GM10847 (cell line): Measurements from ENCODE around the gene DAB2IP.

Experiments used
- POLR2A ChIP-seq: IDR thresholded peaks from 2 replicates; pipeline ENCODE4 v1.6.1; 2011; ENCODE audit not compliant: insufficient read length; ENCODE audit errors: extremely low read depth

Gene DAB2IP

DNA sequence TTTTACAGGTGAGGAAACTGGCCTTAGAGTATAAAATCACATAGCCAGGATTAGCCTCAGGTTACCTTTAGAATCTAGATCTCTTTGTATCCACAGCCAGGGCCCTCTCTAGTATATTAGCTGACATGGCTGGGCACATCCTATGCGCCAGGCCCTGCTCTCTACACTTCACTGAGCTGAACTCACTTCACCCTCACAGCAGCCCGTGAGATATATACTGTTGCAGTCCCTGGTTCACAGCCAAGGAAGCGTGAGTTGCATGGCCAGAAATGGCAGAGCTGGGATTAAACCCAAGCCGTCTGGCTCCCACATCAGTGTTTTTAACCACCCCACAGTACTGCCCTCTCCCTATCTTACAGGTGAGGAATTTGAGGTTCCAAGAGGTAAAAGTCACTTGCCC, 58.4 kb downstream of the DAB2IP start:
- no peak for TF ChIP-seq POLR2A

DNA sequence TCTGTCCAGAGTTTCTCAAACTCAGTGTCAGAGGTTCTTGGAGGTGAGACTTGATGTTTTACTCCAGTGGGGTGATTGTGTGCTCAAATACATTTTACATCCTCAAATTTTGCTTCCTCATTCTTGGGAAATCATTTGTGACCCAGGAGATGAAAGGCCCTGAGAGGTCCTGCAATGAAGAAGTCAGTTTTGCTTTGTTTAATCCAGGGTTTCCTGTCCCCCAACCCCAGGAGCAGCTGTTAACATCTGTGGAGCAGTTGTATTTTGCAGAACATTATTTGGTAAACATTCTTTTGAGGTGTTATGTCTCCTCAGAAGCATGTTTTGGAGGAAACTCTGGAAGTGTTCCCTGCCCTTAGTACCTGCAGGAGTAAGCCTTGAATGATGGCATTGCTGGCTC, 59.8 kb downstream of the DAB2IP start:
- no peak for TF ChIP-seq POLR2A

DNA sequence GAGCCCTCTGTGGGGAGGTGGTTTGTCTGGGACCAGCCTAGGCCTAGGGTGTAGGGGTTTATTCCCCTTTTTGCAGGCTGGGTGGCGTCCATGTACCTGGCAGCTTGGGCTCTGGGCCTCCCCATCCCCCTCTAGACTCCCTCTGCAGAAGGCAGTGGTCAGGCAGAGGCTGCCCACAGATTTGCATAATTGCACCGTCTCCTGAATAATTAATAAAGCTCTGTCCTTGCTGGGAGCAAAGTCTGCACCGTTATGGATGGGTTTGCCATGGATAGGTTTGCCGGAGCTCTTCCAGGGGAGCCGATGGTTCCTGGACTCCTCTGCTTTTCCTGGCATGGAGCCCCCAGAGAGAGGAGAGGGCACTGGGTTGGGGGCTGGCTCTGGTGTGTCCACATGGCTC, 60.4 kb downstream of the DAB2IP start:
- no peak for TF ChIP-seq POLR2A

DNA sequence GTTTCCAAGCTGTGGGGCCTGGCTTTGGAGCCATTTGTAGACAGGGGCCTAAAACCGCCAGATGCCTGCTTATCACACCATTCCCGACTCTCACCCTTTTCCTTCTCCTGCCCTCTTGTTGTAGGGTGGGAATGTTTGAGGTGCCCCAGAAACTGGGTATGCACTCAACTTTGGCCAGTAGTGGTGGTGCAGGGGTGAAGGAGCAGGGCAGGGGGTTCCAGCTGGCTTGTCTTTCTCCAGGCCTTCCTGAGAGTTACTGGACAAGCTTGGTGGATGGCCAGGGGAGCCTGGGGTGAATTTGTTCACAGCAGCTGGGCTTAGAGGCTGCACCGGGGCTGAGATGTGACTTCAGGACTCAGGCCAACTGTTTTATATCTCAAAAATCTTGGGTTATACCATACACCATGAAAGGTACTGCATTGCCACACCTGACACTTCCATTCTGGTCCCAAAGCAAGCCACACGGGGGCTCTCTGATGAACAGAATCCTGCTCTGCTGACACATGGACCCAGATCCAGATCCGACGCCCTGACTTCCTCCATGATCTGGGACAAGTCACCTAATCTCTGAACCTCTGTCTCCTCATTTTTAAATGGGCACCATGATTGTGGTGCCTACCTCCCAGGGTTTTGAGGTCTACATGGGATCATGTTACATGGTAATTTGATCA, 62.1 kb downstream of the DAB2IP start:
- no peak for TF ChIP-seq POLR2A

DNA sequence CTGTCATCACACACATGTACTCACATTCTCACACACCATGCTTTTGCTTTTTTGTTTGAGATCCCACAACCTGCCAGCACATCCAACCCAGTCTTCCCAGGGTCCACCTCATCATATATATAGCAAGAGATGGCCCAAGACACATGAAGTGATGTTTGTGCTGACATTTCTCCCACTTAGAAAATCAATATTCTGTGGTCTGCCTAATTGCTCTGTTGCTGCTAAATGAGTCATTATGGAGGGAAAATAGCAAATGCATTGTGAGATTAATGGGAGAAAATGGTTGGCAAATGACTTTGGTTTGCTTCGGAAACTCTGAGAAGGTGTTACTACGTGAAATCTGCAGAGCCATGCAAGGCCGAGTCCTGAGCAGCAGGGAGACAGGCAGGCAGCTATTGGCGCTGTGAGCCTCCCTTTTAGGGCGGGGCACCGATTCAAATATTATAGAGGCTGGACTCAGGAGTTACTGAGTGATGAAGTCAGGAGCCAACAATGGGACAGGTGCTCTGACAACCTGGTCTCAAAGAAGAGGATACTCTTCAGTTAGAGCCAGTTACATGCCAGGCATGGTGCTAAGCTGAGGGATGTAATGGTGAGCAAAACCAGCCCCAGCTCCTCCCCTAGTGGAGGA, 62.8 kb downstream of the DAB2IP start:
- TF ChIP-seq POLR2A: no peak

DNA sequence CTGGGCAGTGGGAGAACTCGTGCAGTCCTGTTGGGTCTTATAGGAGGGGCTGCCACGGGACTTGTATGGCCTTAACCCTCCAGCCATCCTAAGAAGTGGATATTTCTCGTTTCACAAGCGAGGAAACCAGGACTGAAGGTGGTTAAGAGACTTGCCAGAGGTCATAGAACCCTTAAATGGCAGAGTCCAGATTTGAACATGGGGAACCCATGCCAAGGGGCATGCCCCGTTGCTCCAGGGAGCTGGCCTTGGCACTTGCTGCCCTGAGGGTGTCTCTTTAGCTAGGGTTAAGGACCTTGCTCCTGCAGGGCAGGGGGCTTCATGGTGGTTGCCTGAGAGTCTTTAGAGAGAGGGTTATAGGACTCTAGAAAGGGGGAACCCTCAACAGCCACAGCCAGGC, 63.4 kb downstream of the DAB2IP start:
- no peak for TF ChIP-seq POLR2A

DNA sequence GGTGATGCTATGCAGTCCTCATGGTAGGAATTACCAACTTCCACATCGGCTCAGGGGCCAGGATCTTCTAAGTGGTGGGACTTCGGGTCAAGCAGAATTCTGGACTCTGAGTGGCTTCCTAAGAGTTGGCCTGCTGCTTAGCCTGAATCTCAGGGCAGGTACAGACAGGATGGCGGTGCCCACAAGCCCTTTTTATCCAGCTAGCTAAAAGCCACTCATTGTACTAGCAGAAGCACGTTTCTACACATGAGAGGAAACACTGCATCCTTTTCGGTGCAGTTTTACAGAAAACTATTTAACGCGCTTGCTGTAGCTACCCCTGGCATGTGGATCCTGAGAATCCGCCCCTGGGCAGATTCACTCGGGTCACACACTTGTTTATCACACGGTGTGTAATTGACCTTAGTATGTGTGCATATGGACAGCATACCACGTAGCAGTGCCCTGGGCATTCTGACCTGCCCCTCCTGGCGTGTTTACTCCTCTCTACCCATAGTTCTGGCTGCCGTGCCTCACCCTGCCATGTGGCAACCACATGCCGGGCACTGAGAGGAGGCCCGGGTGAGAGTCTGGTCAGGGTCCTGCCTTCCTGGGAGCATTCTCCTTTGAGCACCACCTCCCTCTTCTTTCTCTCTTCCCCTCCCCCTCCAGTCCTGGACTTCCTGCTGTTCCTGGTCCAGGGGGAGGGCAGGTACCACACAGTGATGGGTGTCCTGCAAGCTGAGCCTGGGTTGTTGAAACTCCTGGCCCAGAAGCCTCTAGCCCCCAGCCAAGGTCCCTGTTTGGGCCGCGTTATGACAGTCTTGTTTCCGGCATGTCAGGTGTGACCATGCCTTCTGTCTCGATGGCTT, 65.9 kb downstream of the DAB2IP start:
- TF ChIP-seq POLR2A: no peak

DNA sequence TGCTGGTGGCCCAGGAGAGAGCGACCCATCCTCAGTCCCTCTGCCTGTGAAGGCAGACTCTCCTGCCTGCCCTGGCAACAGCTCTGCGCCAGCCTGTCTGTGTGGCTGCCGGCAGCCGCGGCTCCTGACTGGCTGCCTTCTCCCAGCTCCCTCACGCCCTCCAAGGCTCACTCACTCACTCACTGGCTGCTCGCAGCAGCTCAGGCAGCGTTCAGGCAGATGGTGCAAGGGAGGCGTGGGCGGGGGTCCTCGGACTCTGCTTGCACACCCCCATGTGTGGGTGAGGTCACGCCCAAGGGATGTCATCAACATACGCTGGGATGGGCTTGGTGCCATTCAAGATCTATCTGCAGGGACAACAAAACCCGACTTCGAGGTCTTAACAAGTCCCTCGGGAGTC, 66.7 kb downstream of the DAB2IP start:
- no peak for TF ChIP-seq POLR2A

DNA sequence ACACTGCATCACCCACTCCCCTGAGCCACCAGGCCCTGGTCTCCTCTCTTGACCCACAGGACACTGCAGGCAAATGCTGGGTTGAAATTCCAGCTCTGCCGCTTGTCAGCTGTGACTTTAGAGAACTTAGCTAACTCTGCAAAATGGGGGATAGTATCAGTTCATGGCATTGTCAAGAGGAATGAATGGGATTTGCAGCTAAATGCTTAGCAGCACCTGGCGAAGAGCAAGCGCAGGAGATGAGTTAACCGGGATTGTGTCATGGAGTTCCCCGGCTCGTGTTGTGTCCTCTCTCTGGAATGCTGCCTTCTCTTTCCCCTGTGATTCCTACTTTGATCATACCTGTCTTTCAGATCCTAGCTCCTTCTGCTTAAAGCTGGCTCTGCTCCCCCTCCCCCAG, 67.1 kb downstream of the DAB2IP start:
- TF ChIP-seq POLR2A: no peak

DNA sequence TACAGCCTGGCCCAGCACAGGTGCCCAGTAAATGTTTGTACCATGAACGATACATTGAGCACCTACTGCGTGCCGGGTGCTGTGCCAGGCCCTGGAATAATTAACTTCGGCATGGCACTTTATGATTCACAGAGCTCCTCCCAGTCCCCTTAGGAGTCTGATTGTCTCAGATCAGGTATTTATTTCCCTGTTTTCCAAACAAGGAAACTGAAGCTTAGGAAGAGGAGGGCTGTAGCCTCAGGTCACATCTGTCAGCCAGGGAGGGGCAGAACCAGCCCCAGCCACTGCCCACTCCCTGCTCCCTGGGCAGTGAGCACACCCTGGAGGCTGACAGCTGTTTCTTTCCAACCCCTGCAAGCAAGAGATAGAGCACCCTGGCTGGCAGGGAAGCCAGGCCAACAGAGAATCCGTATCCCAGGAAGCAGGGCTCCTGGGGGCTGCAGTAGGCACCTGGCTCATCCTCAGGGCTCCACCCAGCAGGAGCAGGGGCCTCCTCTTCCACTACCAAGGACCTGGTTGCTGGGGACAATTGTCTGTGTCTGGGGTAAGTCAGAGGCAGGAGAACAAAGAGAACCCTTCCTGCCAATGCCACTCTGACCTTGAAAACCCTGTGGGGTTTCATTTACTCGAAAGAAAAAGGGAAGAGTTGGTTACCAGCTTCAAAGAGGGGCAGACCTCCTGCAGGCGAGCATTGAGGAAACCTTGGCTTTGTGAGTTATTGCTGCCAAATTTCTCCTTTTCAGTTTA, 69.0 kb downstream of the DAB2IP start:
- TF ChIP-seq POLR2A: no peak

DNA sequence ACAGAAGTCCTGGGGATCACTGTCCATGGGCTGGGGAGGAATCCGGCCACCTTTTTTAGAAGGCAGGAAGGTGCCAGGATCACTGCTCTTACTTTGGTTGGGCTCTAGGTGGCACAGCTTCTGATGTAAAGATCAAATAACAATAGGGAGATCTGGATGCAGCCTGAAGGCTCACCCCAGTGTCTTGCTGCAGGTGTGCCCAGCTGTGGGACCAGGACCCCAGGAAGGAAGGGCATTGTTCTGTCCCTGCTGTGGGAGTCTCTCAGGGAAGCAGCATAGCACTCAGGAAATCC, 69.6 kb downstream of the DAB2IP start:
- TF ChIP-seq POLR2A: no peak

DNA sequence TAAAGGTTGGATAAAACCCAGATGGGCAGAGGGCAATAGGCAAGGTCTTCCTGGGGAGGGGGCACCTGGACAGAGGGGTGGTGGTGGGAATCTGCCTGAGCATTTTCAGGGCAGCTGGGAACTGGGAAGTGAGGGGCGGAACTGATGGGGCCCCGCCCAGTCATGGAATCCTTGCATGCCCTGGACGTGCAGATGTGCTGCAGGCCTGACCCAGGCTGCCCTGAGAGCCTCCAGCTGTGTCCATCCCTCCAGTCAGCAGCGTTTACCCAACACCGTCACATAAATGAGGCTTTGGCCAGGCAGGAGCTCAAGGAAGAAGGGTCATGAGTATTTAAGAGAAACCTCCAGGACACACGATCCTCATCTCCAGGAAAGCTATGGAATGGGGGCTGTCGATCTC, 70.3 kb downstream of the DAB2IP start:
- no peak for TF ChIP-seq POLR2A

DNA sequence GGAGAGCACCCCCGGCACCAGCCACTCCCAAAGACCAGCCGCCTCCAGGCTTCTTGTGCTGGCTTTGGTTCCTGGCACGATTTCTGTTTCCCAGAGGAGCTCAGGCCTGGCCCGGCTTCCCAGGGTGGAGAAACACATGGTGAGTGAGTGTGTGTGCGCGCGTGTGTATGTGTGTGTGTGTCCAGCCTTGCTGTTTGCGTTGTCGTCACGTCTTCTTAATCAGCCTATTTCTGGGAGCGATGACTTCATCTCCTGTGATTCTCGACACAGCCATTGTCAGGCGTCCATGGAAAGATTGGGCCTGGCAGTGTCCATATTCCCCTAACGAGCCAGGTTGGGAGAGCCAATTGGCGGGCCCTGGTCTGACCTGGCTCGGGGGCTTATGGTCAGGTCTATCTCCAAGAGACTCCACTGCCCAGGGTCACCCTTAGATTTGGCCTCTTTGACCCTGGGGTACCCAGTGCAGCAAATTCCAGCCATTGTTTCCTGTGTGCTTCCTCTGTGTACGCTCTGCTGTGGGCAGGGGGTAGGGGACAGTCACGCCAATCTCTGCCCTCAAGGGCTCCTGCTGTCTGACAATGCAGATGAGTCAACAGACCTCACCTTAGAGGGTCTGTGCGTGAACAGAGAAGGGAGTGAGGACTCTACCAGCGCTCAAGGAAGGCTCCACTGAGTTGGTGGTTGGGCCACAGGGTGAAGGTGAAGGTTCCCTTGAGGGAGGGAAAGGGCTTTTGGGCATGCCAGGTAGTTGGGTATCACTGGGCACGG, 73.8 kb downstream of the DAB2IP start:
- TF ChIP-seq POLR2A: no peak

DNA sequence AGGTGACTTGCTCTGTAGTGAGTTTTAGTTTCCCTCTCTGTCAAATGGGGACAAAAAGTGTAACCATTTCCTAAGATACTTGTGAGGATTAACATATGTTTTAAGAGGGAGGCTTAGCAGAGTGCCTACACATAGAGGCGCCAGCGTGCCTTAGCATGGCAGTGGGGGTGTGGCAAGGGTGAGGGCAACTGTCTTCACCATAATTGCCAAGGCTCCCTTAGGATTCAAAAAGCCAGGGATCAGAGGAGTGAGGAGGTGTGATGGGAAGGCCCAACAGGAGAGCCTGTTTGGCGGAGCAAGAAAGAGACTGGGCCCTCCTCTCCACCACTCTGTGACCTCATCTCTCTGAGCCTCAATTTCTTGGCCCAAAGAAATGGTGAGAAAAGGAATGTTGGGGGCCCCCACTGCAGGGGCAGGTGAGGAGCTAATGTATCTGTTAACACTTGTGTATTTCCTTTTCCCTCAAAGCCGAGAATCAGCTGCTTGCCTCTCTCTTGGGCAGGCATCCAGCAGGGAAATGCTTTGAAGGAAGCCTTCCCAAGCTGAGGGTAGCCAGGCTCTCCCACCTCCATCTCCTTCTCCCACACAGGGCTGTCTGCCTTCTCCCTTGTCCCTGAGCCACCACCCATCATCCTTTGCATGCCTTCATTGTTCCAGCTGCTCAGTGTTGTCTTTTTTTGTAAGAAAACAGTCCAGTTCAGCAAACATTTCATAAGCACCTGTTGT, 76.0 kb downstream of the DAB2IP start:
- no peak for TF ChIP-seq POLR2A

DNA sequence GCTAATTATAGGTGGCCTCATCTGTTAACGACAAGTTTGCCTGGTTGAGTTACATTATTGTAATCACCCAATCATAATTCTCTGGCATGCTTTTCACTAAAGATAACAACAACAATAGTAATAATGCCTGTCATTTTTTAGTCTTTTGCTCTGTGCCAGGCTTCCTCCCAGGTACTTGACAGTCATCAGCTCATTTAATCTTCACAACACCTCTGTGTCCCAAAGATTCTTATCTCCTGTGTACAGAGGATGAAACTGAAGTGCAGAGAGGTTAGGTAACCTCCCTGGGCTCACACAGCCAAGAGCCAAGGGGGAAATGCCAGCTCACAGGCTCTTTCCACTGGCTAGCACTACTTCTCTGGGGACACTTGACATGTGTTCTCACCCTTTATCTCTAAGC, 77.5 kb downstream of the DAB2IP start:
- TF ChIP-seq POLR2A: no peak
